Heart left ventricle (tissue), 16 donors: ENCODE results near the gene NOB1. TPM values are rescaled to one million over a fixed set of nuclear protein-coding genes. Genes with fewer than 3 reads are reported as not detected.

Experiments
- ATAC-seq, 4 donors: fragments of 200-7000 bp; cut with Tn5 transposase; one replicate each; pipeline ENCODE4 v1.9.1; 2020 to 2022; ENCODE audit warnings: moderate library complexity in 4 of 4, mild to moderate bottlenecking in 3 of 4, moderate number of reproducible peaks in 1 of 4
- DNase-seq, 5 donors: peaks; one replicate each; pipeline ENCODE4 v3.0.0-alpha.2; 2020
- H3K27ac ChIP-seq, 12 donors: fragments of 200-600 bp; sonication (generic) in 4 of 12; one replicate each; pipeline versions ENCODE4 v1.5.0 to v1.8.0; 2016 to 2022; ENCODE audit warnings: mild to moderate bottlenecking in 2 of 12
- H3K27me3 ChIP-seq, 9 donors: fragments of 200-600 bp; sonication (generic) in 2 of 9; one replicate each; pipeline versions ENCODE4 v1.5.1 to v1.8.0; 2016 to 2022; ENCODE audit warnings: mild to moderate bottlenecking in 3 of 9
- H3K36me3 ChIP-seq, 9 donors: fragments of 200-600 bp; sonication (generic) in 2 of 9; one replicate each; pipeline versions ENCODE4 v1.5.0 to v1.8.0; 2018 to 2022; ENCODE audit warnings: mild to moderate bottlenecking in 2 of 9
- H3K4me1 ChIP-seq, 12 donors: fragments of 200-600 bp; sonication (generic) in 4 of 12; one replicate each; pipeline versions ENCODE4 v1.5.0 to v1.8.0; 2016 to 2022; ENCODE audit warnings: mild to moderate bottlenecking in 3 of 12
- H3K4me3 ChIP-seq, 12 donors: fragments of 200-600 bp; sonication (generic) in 4 of 12; one replicate each; pipeline versions ENCODE4 v1.5.0 to v1.8.0; 2017 to 2022; ENCODE audit warnings: mild to moderate bottlenecking in 9 of 12, moderate library complexity in 4 of 12
- H3K9me3 ChIP-seq, 12 donors: fragments of 200-600 bp; sonication (generic) in 4 of 12; one replicate each; pipeline versions ENCODE4 v1.5.0 to v1.8.0; 2016 to 2022; ENCODE audit warnings: mild to moderate bottlenecking in 1 of 12
- CTCF ChIP-seq, 12 donors: fragments of 200-600 bp; sonication (generic) in 4 of 12; IDR thresholded peaks; one replicate each; pipeline versions ENCODE4 v1.5.0 to v1.8.0; 2018 to 2022; ENCODE audit warnings: antibody characterized with exemption in 12 of 12, mild to moderate bottlenecking in 5 of 12
- POLR2A ChIP-seq, 2 donors: fragments of 450-650 bp; IDR thresholded peaks; one replicate each; pipeline ENCODE4 v1.6.1; 2017; ENCODE audit warnings: antibody characterized with exemption in 2 of 2, mild to moderate bottlenecking in 2 of 2, moderate library complexity in 2 of 2
- WGBS, 4 donors: extraction: QIAGEN DNeasy Blood & Tissue Kit in 2 of 4; methylation state at CpG; one replicate each; pipeline versions ENCODE4 v1.1.5 to v1.1.7; 2013 to 2018; 5-methylcytosine and 5-hydroxymethylcytosine counted together
- intact Hi-C, 10 donors: fragments of 100-400 bp; cut with DNase I; formaldehyde crosslinking; loops; one replicate each; pipeline versions ENCODE4 v1.11.1 to v1.14.2; 2022
- polyA plus RNA-seq, 2 donors: library from polyadenylated mRNA; stranded (reverse); fragments of 200-250 nt; gene quantifications; one replicate each; pipeline ENCODE4 v1.2.3, GENCODE V29; 2013
- total RNA-seq, 9 donors: library from RNA; depleted of rRNA in 2 of 9; stranded (reverse); fragments of >200 nt in 2 of 9; fragmentation: NEBNext Ultra II Directional in 3 of 9; extraction: Animal tissue kit (Norgen Biotek cat#: 25700) in 3 of 9; gene quantifications; one replicate each; pipeline versions ENCODE4 v1.1.0 to v1.2.4, GENCODE V29; 2016 to 2023
- donor health status: ischemic (EF 13 %, LVEDD 7.1; RV severe dilation, severe dysfunction).
- donor health status: healthy with polysubstance abuse.
- donor health status: DM: no; HTN: yes; CAD: no.
- donor health status: DM: no; HTN: no; CAD: no.
- donor health status: ischemic (EF 25% LVEDD 6.9; RV normal size, moderate dysfunction).
- donor health status: ischemic (EF 25% LVEDD 5.7; RV mildly dilated, moderate dysfunction).
- donor health status: healthy.
- donor health status: DM: yes; HTN: yes; CAD: no.
- donor health status: ischemic (EF 35%, LVEDD 5.7; RV mildly dilated, moderate dysfunction).
- donor health status: nonischemic (EF 11% LVEDD 7.7; RV severe dilation, severe dysfunction).
- donor health status: DM: yes; HTN: yes; CAD: no.
- donor health status: PGD.
- donor health status: ischemic (EF 29% LVEDD 5.4; RV normal size, mild dysfunction).
- donor health status: nonischemic (EF 23%, LVEDD 6.1; RV moderate dilation, normal function).

NOB1 gene
- total and polyA plus RNA-seq, 11 donors = 7.8 to 26.2 (median 16.8) TPM

GRCh38 chr16:69691980-69692911 lies 62.5 kb downstream of the NOB1 start:
- no peaks in the 10 kb centered on the region for H3K4me1 ChIP-seq
- no peaks in the 10 kb centered on the region for H3K9me3 ChIP-seq
- H3K36me3 ChIP-seq = peaks cover 6 to 93% (median 84%) of the 10 kb centered on the region in 9 donors
- ATAC-seq (peak in 3 of 4 donors; percentile 42 to 56 (median 43)), DNase-seq (no peak)
- H3K27me3 ChIP-seq = no peaks in the 10 kb centered on the region
- H3K4me3 ChIP-seq = no peak overlapping the region
- TF ChIP-seq POLR2A (IDR thresholded peaks at IDR 0.05) (no peak), CTCF (IDR thresholded peaks at IDR 0.05) (no peak)
- 62 to 79% (median 76%) methylated on average over 4 of the region's 4 CpGs for WGBS, 4 donors
- intact Hi-C loops = loop anchor here in 1 of 10 donors (10.0 kb wide), 1 partner anchor 297 kb away; no protein-coding TSS in a partner anchor
- H3K27ac ChIP-seq = no peak overlapping the region

Other genes starting within 250 kb of the NOB1 start
- gene NFAT5, start 189.0 kb downstream of the NOB1 start, total RNA-seq = 10 to 100 TPM; 13.6 to 30.5 (median 23.9) TPM
- 1 to 10 TPM; 4.9 to 5.8 TPM for gene NFAT5, start 189.0 kb downstream of the NOB1 start, polyA plus RNA-seq
- gene NQO1, start 28.4 kb downstream of the NOB1 start, total RNA-seq = 10 to 100 TPM in 8 of 9 donors, 1 to 10 TPM in 1; 7.6 to 76.8 (median 12.8) TPM
- 10 to 100 TPM; 11.3 to 14.3 TPM for gene NQO1, start 28.4 kb downstream of the NOB1 start, polyA plus RNA-seq
- gene WWP2, start 7.4 kb upstream of the NOB1 start, total RNA-seq = 10 to 100 TPM; 16.5 to 33.2 (median 24.0) TPM
- 10 to 100 TPM in 1 of 2 donors, 1 to 10 TPM in 1; 8.4 to 21.2 TPM for gene WWP2, start 7.4 kb upstream of the NOB1 start, polyA plus RNA-seq
- 1 to 10 TPM in 1 of 9 donors, under 1 TPM in 3, not detected in 5; 0.09 to 1.1 (median 0.17) TPM for gene CLEC18A, start 196.4 kb upstream of the NOB1 start, total RNA-seq
- gene CLEC18A, start 196.4 kb upstream of the NOB1 start, polyA plus RNA-seq = under 1 TPM; 0.08 to 0.10 TPM